Body of pancreas (tissue), 4 donors: ENCODE results near the gene LAMC2. TPM values are rescaled to one million over a fixed set of nuclear protein-coding genes. Genes with fewer than 3 reads are reported as not detected.

Experiments
- ATAC-seq: fragments of 150-250 bp; one replicate; pipeline ENCODE4 v1.9.1; 2016
- DNase-seq, 4 donors: peaks; one replicate each; pipeline ENCODE4 v3.0.0-alpha.2; 2019
- H3K27ac ChIP-seq, 4 donors: fragments of 200-600 bp; sonication (generic); 1 replicate in 3 of 4; 2 replicates in 1 of 4; pipeline versions ENCODE4 v1.5.1 to v1.6.1; 2016 to 2019; ENCODE audit warnings: mild to moderate bottlenecking in 1 of 4, mixed read lengths in 1 of 4, moderate library complexity in 1 of 4
- H3K27me3 ChIP-seq, 2 donors: fragments of 200-600 bp; sonication (generic); one replicate each; pipeline ENCODE4 v1.6.0; 2016; ENCODE audit warnings: mild to moderate bottlenecking in 1 of 2
- H3K36me3 ChIP-seq, 2 donors: fragments of 200-600 bp; sonication (generic); replicated peaks in 1 of 2; 2 replicates each; pipeline ENCODE4 v1.5.1; 2016; ENCODE audit warnings: low read depth in 2 of 2; ENCODE audit not compliant: insufficient read depth in 1 of 2
- H3K4me1 ChIP-seq: fragments of 200-600 bp; sonication (generic); one replicate; pipeline ENCODE4 v1.6.0; 2016
- H3K4me3 ChIP-seq, 2 donors: fragments of 200-600 bp; sonication (generic); 1 replicate in 1 of 2; 2 replicates in 1 of 2; pipeline ENCODE4 v1.5.1; 2016 to 2019
- H3K9me3 ChIP-seq, 3 donors: fragments of 200-600 bp; sonication (generic); 1 replicate in 2 of 3; 2 replicates in 1 of 3; pipeline ENCODE4 v1.5.1; 2016
- POLR2A ChIP-seq, 3 donors: fragments of 450-650 bp; IDR thresholded peaks; one replicate each; pipeline ENCODE4 v1.6.1; 2016; ENCODE audit warnings: antibody characterized with exemption in 3 of 3, mild to moderate bottlenecking in 2 of 3
- WGBS, 2 donors: methylation state at CpG; one replicate each; pipeline ENCODE4 v1.1.5; 2017; 5-methylcytosine and 5-hydroxymethylcytosine counted together
- intact Hi-C: fragments of 100-400 bp; cut with DNase I; formaldehyde crosslinking; loops from one replicate; pipeline ENCODE4 v1.15.1; 2023
- total RNA-seq, 2 donors: library from RNA; depleted of rRNA; stranded (reverse); fragments of >200 nt; gene quantifications; one replicate each; pipeline ENCODE4 v1.1.0, GENCODE V29; 2016
- TF ChIP-seq, protein P1 (sequence below), 7 experiments: fragments of 450-650 bp in 4 of 7; fragments of 200-600 bp in 3 of 7; sonication (generic) in 3 of 7; IDR thresholded peaks; one replicate each; pipeline ENCODE4 v1.5.1; 2016 to 2019; ENCODE audit warnings: antibody characterized with exemption in 7 of 7

The LAMC2 gene
- total RNA-seq, 2 donors from 2014 or later = 3.6 to 6.7 TPM

DNA sequence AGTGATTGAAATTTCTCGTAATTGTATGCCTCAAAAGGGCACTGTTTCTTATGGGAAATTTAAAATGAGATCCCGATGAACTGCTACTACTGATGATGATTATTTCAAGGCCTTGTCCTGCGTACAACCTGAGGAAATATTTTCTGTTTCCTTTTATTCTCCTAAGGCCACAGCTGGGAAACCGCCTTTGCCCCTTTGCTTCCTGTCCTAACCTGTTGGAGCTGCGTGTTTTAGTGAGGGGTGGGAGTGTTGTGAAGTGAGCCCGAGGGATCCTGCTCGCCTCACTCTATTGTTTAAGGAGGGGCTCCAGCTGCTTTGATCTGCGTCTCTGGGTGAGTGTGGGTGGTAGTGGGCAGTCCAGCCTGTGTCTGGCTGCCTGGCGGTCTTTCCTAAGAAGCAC is 14.4 kb downstream of the LAMC2 start:
- 74 to 79% methylated on average over 8 to 9 of the region's 9 CpGs for WGBS, 2 donors
- Histone ChIP-seq H3K4me1 (no peaks in the 10 kb centered on the region), H3K27ac (no peak overlapping the region), H3K27me3 (peaks cover 0 to 5% of the 10 kb centered on the region in 2 donors), H3K36me3 (no peaks in the 10 kb centered on the region), H3K9me3 (no peaks in the 10 kb centered on the region), H3K4me3 (no peak overlapping the region)
- intact Hi-C loops = no loop called here
- DNase-seq (no peak), ATAC-seq (no peak)
- TF ChIP-seq POLR2A (IDR thresholded peaks at IDR 0.05) = no peak
- TF ChIP-seq, protein P1, sequence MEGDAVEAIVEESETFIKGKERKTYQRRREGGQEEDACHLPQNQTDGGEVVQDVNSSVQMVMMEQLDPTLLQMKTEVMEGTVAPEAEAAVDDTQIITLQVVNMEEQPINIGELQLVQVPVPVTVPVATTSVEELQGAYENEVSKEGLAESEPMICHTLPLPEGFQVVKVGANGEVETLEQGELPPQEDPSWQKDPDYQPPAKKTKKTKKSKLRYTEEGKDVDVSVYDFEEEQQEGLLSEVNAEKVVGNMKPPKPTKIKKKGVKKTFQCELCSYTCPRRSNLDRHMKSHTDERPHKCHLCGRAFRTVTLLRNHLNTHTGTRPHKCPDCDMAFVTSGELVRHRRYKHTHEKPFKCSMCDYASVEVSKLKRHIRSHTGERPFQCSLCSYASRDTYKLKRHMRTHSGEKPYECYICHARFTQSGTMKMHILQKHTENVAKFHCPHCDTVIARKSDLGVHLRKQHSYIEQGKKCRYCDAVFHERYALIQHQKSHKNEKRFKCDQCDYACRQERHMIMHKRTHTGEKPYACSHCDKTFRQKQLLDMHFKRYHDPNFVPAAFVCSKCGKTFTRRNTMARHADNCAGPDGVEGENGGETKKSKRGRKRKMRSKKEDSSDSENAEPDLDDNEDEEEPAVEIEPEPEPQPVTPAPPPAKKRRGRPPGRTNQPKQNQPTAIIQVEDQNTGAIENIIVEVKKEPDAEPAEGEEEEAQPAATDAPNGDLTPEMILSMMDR (IDR thresholded peaks at IDR 0.05) = no peak

DNA sequence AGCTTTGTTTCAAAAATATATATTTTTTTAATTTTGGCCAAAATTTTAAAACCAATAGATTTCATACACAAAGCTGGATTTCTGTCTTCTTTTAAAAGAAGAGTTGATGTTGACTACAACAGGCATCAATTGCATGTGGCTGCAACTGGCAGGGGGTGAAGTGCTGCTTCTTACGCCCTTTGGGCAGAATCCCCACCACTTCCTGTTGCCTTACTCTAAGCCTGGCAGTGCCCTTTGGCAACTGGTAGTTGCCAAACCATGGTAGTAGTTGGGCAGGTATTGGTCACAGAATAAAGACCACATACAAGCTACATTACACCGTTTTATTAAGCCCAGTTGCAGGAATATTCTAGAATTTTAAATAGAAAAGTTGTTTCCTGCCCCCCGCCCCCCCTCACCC is 17.0 kb downstream of the LAMC2 start:
- WGBS, 2 donors = 67 to 78% methylated on average over 3 of the region's 3 CpGs

DNA sequence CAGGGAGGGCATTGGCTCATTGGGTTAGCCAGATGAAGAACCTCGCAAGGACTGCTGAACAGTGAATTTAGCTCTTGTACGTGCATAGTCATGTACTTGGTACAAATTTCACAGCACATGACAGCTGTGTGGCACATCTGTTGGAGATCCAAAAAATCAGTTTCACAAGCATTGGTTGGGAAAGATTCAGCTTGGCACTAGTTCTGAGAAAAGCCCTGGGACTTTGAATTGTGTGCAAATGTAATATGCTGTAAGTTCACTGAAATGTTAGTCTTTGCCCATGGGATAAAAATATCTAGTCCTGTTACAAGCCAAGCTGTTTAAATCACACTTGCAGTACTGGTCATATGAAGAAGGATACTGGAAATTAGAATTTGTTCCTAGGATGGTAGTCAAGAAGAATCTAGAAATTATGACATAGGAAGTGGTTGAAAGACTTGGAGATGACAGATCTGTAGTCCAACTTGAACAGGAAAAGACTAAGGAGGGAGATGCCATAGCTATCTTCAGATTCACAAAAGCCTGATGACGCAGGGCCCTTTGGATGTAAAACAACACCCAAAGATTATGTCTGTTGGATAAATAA is 19.2 kb downstream of the LAMC2 start:
- H3K4me3 ChIP-seq = no peak overlapping the region
- ATAC-seq = no peak
- H3K9me3 ChIP-seq = no peaks in the 10 kb centered on the region
- no peaks in the 10 kb centered on the region for H3K27me3 ChIP-seq
- intact Hi-C loops = no loop called here
- TF ChIP-seq POLR2A (IDR thresholded peaks at IDR 0.05) = no peak
- TF ChIP-seq, protein P1 (IDR thresholded peaks at IDR 0.05) = no peak
- no peaks in the 10 kb centered on the region for H3K4me1 ChIP-seq
- DNase-seq = no peak
- H3K27ac ChIP-seq = no peak overlapping the region
- 74 to 81% methylated on average over 3 of the region's 3 CpGs for WGBS, 2 donors
- H3K36me3 ChIP-seq = no peaks in the 10 kb centered on the region

More for the DNA sequence above, 17.0 kb downstream of the LAMC2 start:
- intact Hi-C loops = no loop called here
- Histone ChIP-seq H3K36me3 (no peaks in the 10 kb centered on the region), H3K4me1 (no peaks in the 10 kb centered on the region), H3K27ac (no peak overlapping the region), H3K27me3 (no peaks in the 10 kb centered on the region), H3K4me3 (no peak overlapping the region), H3K9me3 (no peaks in the 10 kb centered on the region)
- DNase-seq (no peak), ATAC-seq (no peak)
- TF ChIP-seq POLR2A (IDR thresholded peaks at IDR 0.05) = no peak

DNA sequence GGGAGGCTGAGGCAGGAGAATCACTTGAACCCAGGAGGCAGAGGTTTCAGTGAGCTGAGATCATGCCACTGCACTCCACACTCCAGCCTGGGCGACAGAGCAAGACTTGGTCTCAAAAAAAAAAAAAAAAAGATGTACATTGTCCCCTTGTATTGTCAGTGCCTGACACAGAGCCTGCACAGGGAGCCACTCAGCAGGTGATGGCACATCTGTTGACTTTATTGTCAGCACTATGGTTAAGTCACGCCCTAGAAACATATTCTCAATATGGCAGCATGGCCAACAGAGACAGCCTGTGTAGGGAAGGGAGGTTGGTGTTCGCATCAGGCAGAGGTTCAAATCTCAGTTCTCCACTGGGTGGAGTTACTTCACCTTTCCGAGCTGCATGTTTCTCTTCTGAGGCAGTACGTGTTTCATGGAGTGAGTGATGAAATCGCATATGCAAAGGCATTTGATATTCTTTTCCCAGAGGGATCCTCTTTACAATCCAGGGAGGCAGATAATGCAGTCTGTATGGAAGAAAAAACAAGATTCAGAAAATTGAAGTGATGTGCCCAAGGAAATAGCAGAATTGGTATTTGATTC is 20.6 kb downstream of the LAMC2 start:
- Histone ChIP-seq H3K36me3 (no peaks in the 10 kb centered on the region), H3K4me1 (no peaks in the 10 kb centered on the region), H3K4me3 (no peak overlapping the region), H3K27ac (no peak overlapping the region), H3K27me3 (no peaks in the 10 kb centered on the region), H3K9me3 (no peaks in the 10 kb centered on the region)
- no peak for DNase-seq
- 82% methylated on average over 6 of the region's 6 CpGs for WGBS, 2 donors
- no peak for TF ChIP-seq POLR2A (IDR thresholded peaks at IDR 0.05)
- TF ChIP-seq, protein P1 (IDR thresholded peaks at IDR 0.05) = no peak
- ATAC-seq = no peak
- intact Hi-C loops = no loop called here

DNA sequence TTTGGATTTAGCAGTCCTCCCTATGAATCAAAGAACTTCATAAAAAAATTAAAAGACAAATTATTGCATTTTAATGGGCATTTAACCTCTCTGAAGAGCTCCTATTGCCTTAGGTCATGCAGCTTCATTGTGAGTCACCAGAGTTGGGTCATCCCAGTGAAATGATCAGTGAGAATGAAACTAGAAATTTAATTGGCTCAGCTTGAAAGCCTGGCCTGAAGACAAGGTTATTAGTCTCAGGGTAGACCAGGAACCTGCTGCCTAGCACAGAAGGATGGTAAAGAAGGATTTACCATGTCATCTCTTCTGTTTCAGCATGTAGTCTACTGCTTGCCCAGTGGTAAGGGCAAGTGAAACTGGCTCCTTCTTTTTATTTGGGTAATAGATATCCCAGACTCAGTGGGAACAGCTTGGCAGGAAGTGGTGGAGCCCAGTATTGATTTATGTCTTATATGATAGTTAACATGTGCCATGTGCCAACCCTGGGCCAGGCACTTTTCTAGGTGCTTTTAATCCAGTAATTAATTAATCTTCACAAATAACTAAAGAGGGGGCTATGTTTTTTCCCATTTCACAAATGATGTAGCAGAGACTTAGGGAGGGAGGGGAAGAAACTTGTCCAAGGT is 23.6 kb downstream of the LAMC2 start:
- DNase-seq (peak in 1 of 4 donors; percentile 16), ATAC-seq (peak; percentile 27)
- Histone ChIP-seq H3K27me3 (no peaks in the 10 kb centered on the region), H3K4me3 (no peak overlapping the region), H3K9me3 (no peaks in the 10 kb centered on the region), H3K4me1 (no peaks in the 10 kb centered on the region), H3K36me3 (no peaks in the 10 kb centered on the region), H3K27ac (no peak overlapping the region)
- no peak for TF ChIP-seq POLR2A (IDR thresholded peaks at IDR 0.05)
- TF ChIP-seq, protein P1 (IDR thresholded peaks at IDR 0.05) = no peak
- intact Hi-C loops = no loop called here
